Endothelial cell of umbilical vein (primary cell): ENCODE results near the gene RND3. TPM values are rescaled to one million over a fixed set of nuclear protein-coding genes. Genes with fewer than 3 reads are reported as not detected.

Experiments used
- BruUV-seq: library from RNA; stranded (reverse); fragments of 400-500 nt; replicated peaks from 2 replicates; lab custom pipeline; 2021; lab: Mats Ljungman, UMichigan
- CTCF ChIA-PET: fragments of 300-600, 350-600 bp; sonication (Branson Sonifier 250); formaldehyde crosslinking; loops from one replicate; lab custom pipeline; 2021; ENCODE audit warnings: antibody characterized with exemption, inconsistent platforms; lab: Charles Lee
- POLR2A ChIA-PET: fragments of 300-600, 350-600 bp; sonication (Branson Sonifier 250); formaldehyde crosslinking; loops from one replicate; lab custom pipeline; 2021; ENCODE audit warnings: antibody characterized with exemption, inconsistent platforms; lab: Charles Lee
- DNase-seq: peaks from one replicate; pipeline ENCODE4 v3.0.0-alpha.2; 2011; ENCODE audit warnings: low read depth, low spot score
- FAIRE-seq: peaks from 2 replicates; lab custom pipeline; 2011; peaks lifted over from hg19 to GRCh38; lab: Jason Lieb, UNC
- H2AFZ ChIP-seq: 2 replicates; pipeline ENCODE4 v1.6.0; 2012; ENCODE audit warnings: low read depth, low read length, control low read depth, inconsistent platforms
- H3K27ac ChIP-seq: 2 replicates; pipeline ENCODE4 v1.5.1; 2011; ENCODE audit warnings: low read depth, mild to moderate bottlenecking, control low read depth, low read length, moderate library complexity; ENCODE audit not compliant: insufficient read depth
- H3K27me3 ChIP-seq, 2 experiments: 2 replicates each; pipeline versions ENCODE4 v1.6.0 to v1.6.1; 2011; ENCODE audit warnings: low read length in 2 of 2, mixed read lengths in 1 of 2; ENCODE audit not compliant: control insufficient read depth in 2 of 2, insufficient read depth in 2 of 2
- H3K36me3 ChIP-seq, 2 experiments: 2 replicates in 1 of 2; 3 replicates in 1 of 2; pipeline ENCODE4 v1.5.1; 2011; ENCODE audit warnings: low read length in 2 of 2, mild to moderate bottlenecking in 1 of 2, moderate library complexity in 1 of 2; ENCODE audit not compliant: control insufficient read depth in 2 of 2, insufficient read depth in 2 of 2; ENCODE audit errors: extremely low read depth in 1 of 2
- H3K4me1 ChIP-seq: 3 replicates; pipeline ENCODE4 v1.5.1; 2011; ENCODE audit warnings: mild to moderate bottlenecking, low read length; ENCODE audit not compliant: control insufficient read depth, insufficient read depth; ENCODE audit errors: extremely low read depth
- H3K4me2 ChIP-seq: 2 replicates; pipeline ENCODE4 v1.6.1; 2011; ENCODE audit warnings: low read length, control low read depth, mixed read lengths; ENCODE audit not compliant: insufficient read depth
- H3K4me3 ChIP-seq, 3 experiments: fragments of 200-600 bp in 1 of 3; sonication (generic), shearing (Covaris generic) in 1 of 3; replicated peaks in 1 of 3; 2 replicates each; pipeline ENCODE4 v1.5.1; 2011 to 2016; ENCODE audit warnings: control low read depth in 3 of 3, low read length in 3 of 3, mild to moderate bottlenecking in 2 of 3, inconsistent platforms in 1 of 3, low read depth in 1 of 3, moderate library complexity in 1 of 3; ENCODE audit not compliant: insufficient read depth in 1 of 3
- H3K79me2 ChIP-seq: 2 replicates; pipeline ENCODE4 v1.6.0; 2012; ENCODE audit warnings: low read length, inconsistent platforms; ENCODE audit not compliant: control insufficient read depth, insufficient read depth
- H3K9ac ChIP-seq: replicated peaks from 2 replicates; pipeline ENCODE3; 2011; ENCODE audit warnings: low read length, control low read depth; ENCODE audit not compliant: insufficient read depth; ENCODE audit errors: extremely low read depth
- H3K9me1 ChIP-seq: replicated peaks from 3 replicates; pipeline ENCODE4 v1.6.0; 2011; ENCODE audit warnings: mild to moderate bottlenecking, low read length; ENCODE audit not compliant: control insufficient read depth, insufficient read depth; ENCODE audit errors: extremely low read depth
- H3K9me3 ChIP-seq: replicated peaks from 2 replicates; pipeline ENCODE4 v1.5.1; 2012; ENCODE audit warnings: low read length, inconsistent platforms; ENCODE audit not compliant: control insufficient read depth, insufficient read depth
- H4K20me1 ChIP-seq: replicated peaks from 2 replicates; pipeline ENCODE3; 2011; ENCODE audit warnings: mild to moderate bottlenecking, low read length; ENCODE audit not compliant: control insufficient read depth, insufficient read depth; ENCODE audit errors: extremely low read depth
- CTCF ChIP-seq, 2 donors: IDR thresholded peaks; 1 replicate in 1 of 2; 2 replicates in 1 of 2; pipeline ENCODE4 v1.5.1; 2011; ENCODE audit warnings: low read length in 2 of 2, mild to moderate bottlenecking in 2 of 2, moderate library complexity in 2 of 2, control low read depth in 1 of 2, inconsistent platforms in 1 of 2, low read depth in 1 of 2; ENCODE audit not compliant: insufficient read depth in 1 of 2; ENCODE audit errors: extremely low read depth in 1 of 2
- MAX ChIP-seq: IDR thresholded peaks from 2 replicates; pipeline ENCODE4 v1.6.1; 2011; ENCODE audit not compliant: insufficient read depth, insufficient read length
- dilution Hi-C: fragments of 300-500 bp; cut with MboI; formaldehyde crosslinking; loops from one replicate; pipeline ENCODE4 v1.15.0; 2019; ENCODE audit warnings: low sequenced_read_pairs; ENCODE audit not compliant: extremely low pct_ligation_motif_present
- intact Hi-C: fragments of 100-400 bp; cut with micrococcal nuclease; formaldehyde crosslinking; loops from one replicate; pipeline ENCODE4 v1.10.0; 2022
- polyA plus RNA-seq, 4 experiments: library from polyadenylated mRNA; depleted of rRNA in 3 of 4; stranded (reverse) in 3 of 4; unstranded in 1 of 4; fragments of >200 nt; gene quantifications; 2 replicates each; pipeline versions ENCODE4 v1.2.1 to v1.2.3, GENCODE V29; 2011 to 2012; ENCODE audit warnings: missing spikeins in 1 of 4
- total RNA-seq: library from RNA; stranded (reverse); gene quantifications from 2 replicates; pipeline ENCODE4 v1.2.3, GENCODE V29; 2021

RND3 gene
- total and polyA plus RNA-seq, 2 donors (not counting 3 experiments of a cell fraction or from before 2014, with no cell fraction given): 53.3 to 158 TPM

GRCh38 chr2:150438654-150439053 lies 48.8 kb downstream of the RND3 start:
- CTCF ChIA-PET: no interaction called here
- no peak overlapping the region for H3K4me2 ChIP-seq

More at GRCh38 chr2:150438654-150439053, 48.8 kb downstream of the RND3 start:
- POLR2A ChIA-PET: no interaction called here
- dilution Hi-C loops: no loop called here
- intact Hi-C loops: no loop called here
- Histone ChIP-seq H3K27ac (no peak overlapping the region), H3K9me3 (no peaks in the 10 kb centered on the region), H3K9ac (no peak overlapping the region), H3K79me2 (no peaks in the 10 kb centered on the region), H3K27me3 (no peaks in the 10 kb centered on the region), H3K4me3 (no peak overlapping the region), H4K20me1 (no peaks in the 10 kb centered on the region), H2AFZ (no peak overlapping the region), H3K36me3 (no peaks in the 10 kb centered on the region), H3K4me1 (no peaks in the 10 kb centered on the region), H3K9me1 (no peaks in the 10 kb centered on the region)
- DNase-seq (no peak), FAIRE-seq (no peak)
- no TSS peak for BruUV-seq
- TF ChIP-seq CTCF (IDR thresholded peaks at IDR 0.05; ENCODE audit: extremely low read depth in 1 of 2, insufficient read depth in 1 of 2, low read depth in 1 of 2, low read length in 2 of 2): no peak
- TF ChIP-seq MAX: no peak
